Glomerular visceral epithelial cell (primary cell): Measurements from ENCODE around the gene DR1.
"Not testable (repeated sequence)": the region's sequence is repeated elsewhere in the genome, so short reads cannot be mapped to it uniquely, and the experiment has no call there.

ENCODE experiments used
- DNase-seq: peaks from one replicate; pipeline ENCODE4 v3.0.0-alpha.2; 2016; ENCODE audit errors: extremely low spot score

DR1 gene

DNA sequence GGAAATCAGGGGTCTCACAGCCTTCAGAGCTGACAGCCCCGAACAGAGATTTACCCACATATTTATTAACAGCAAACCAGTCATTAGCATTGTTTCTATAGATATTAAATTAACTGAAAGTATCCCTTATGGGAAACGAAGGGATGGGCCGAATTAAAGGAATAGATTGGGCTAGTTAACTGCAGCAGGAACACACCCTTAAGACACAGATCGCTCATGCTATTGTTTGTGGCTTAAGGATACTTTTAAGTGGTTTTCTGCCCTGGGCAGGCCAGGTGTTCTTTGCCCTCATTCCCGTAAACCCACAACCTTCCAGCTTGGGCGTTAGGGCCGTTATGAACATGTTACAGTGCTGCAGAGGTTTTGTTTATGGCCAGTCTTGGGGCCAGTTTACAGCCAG lies 40.6 kb downstream of the DR1 start:
- DNase-seq: not testable (repeated sequence)

DNA sequence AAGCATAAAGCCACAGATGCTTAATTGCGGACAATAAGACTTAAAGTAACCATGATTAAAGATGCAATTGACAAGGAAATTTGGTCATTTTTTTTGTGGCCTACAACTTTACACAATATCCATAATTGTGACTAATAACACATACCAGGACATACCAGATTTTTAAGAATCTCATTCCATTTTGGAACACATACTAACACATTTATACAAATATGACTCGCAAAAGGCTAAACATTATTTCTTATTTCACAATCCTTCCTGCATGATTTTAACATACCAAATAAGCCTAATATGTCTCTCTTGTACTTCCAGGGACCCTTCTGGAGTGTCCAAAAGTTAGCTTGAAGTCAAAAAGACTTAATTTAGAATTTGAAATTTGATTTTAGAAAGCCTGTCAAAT lies 48.8 kb downstream of the DR1 start:
- DNase-seq: no peak

DNA sequence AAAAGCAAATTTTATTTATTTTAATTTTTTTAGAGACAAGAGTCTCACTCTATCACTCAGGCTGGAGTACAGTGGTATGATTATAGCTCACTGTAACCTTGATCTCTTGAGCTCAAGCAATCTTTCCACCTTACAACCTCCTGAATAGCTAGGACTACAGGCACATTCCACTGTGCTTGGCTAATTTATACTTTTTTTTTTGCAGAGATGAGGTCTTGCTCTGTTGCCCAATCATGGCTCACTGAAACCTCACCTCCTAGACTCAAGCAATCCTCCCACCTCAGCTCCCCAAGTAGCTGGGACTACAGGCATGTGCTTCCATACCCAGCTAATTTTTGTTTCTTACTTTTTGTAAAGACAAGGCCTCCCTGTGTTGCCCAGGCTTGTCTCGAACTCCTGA lies 49.5 kb downstream of the DR1 start:
- DNase-seq: no peak

DNA sequence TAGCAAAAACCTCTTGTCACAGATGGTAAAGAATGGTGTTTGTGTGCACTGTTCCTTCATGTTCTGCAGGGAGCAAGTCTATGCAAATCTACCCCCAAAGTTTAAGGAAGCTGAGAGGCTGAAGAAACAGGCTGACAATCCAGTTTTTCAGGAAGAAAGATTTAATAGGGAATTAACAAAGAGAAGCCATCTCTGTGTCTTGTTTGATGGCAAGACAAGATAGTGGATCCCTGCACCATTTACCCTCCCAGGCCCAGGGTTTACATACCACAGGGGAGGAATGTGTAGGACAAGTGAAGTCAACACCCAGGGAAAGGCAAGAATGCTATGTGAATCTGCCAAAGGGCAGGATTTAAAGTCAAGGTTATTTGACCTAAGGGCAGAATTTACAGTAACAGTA lies 54.1 kb downstream of the DR1 start:
- no peak for DNase-seq

DNA sequence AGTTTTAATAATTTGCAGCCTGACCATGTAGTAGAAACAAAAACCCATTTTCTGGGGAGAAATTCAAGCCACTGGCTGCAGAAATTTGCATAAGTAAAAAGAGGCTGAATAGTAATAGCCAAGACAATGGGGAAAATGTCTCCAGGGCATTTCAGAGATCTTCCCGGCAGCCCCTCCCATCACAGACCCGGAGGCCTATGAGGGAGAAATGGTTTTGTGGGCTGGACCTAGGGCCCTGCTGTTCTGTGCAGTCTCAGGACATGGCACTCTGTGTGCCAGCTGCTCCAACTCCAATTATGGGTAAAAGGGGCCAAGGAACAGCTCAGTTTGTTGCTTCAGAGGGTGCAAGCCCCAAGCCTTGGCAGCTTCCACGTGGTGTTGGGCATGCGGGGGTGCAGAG lies 62.5 kb downstream of the DR1 start:
- DNase-seq: no peak

DNA sequence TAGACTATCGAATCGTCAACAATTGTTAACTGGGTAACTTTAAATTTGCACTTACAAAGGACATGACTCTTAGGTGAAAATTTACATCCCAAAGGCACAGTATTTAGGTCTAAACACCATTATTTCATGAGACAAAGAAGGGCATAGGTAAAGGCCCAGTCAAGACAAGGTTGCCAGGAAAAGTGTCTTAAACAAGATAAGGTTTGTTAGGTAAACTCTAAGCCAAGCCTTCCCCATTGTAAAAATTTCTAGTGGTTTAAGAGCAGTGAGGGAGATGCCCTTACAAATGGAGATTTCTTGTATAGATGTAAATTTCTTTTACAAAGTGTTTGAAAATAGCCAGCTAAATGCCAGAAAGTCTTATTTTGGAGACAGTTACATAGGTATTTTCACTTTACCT lies 65.3 kb downstream of the DR1 start:
- DNase-seq: no peak

DNA sequence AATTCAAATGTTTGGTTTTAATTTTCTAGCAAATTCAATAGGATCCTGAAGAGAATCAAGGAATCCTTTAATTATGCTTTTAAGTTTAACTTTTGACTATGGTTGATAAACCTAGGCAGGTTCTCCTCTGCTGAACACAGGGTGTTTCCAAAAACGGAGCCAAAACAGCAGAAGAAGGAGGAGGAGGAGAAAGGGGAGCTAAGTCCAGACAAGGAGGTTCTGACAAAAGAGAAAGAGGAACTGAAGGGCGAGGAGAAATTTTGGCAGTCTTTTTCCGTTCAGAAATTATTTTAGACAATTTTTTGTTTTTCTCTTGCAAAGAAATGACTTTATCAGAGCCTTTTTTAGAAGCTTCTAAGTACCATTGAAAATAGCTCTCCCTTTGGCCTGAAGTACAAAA lies 69.0 kb downstream of the DR1 start:
- no peak for DNase-seq

DNA sequence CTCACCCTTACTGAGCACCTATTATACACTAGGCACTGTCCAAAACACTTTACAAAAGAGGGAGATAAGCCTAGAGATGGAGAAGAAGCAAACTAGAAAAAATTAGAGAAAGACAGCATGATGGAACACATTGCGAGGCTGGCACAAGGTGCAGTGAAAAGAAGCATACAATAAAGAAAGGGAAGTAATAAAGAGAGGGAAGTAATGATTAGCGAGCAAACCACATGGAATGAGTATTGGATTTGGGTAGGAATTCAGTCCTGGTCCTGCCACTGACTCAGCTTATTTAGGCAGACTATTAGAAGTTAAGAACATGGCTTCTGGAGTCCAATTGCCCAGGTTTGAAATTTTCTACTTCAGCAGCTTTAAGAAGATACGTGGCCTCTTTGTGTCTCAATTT lies 69.6 kb downstream of the DR1 start:
- no peak for DNase-seq

DNA sequence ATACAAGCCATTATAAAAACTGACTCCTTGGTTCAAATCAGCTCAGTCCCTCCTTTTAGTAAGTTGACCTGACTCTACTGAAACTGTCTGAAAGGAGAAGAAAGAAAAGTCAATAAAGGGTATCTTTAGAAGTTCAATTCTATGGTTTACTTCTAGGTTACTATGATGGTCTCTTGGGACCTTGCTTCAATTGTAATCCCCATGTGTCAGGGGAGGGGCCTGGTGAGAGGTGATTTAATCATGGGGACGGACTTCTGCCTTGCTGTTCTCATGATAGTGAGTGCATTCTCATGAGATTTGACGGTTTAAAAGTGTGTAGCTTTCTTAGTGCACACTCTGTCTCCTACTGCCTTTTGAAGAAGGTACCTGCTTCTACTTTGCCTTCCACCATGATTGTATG lies 70.5 kb downstream of the DR1 start:
- no peak for DNase-seq
